H1 (cell line): ENCODE measurements around the gene KCTD17. TPM values are rescaled to one million over a fixed set of nuclear protein-coding genes. Genes with fewer than 3 reads are reported as not detected.
A peak's percentile ranks its signal among the peaks of the same experiment; 100 is the strongest.

Experiments used
- CTCF ChIA-PET: fragments of 300-600 bp; sonication (Branson Sonifier 250); formaldehyde crosslinking; loops from one replicate; lab custom pipeline; 2021; ENCODE audit not compliant: partially characterized antibody; lab: Charles Lee
- POLR2A ChIA-PET: fragments of 300-600 bp; sonication (Branson Sonifier 250); formaldehyde crosslinking; loops from one replicate; lab custom pipeline; 2021; ENCODE audit warnings: inconsistent platforms; ENCODE audit not compliant: partially characterized antibody; lab: Charles Lee
- DNase-seq, 2 experiments: peaks; one replicate each; pipeline versions ENCODE4 v3.0.0 to v3.0.0-alpha.2; 2010 to 2022; ENCODE audit warnings: low spot score in 2 of 2, low read depth in 1 of 2, mixed read lengths in 1 of 2
- FAIRE-seq: peaks from 2 replicates; lab custom pipeline; 2011; peaks lifted over from hg19 to GRCh38; lab: Jason Lieb, UNC
- H2AFZ ChIP-seq: 2 replicates; pipeline ENCODE4 v1.8.1; 2012; ENCODE audit warnings: low read length, inconsistent platforms
- H2AK5ac ChIP-seq: 2 replicates; pipeline ENCODE4 v1.6.1; 2013; ENCODE audit warnings: low read depth, low read length
- H2BK120ac ChIP-seq: replicated peaks from 2 replicates; pipeline ENCODE3; 2013; ENCODE audit warnings: low read depth, low read length, inconsistent platforms
- H2BK12ac ChIP-seq: 2 replicates; pipeline ENCODE4 v1.6.1; 2013; ENCODE audit warnings: low read depth, low read length
- H2BK15ac ChIP-seq: 2 replicates; pipeline ENCODE4 v1.6.1; 2013; ENCODE audit warnings: low read length
- H2BK20ac ChIP-seq: 2 replicates; pipeline ENCODE4 v1.6.1; 2013; ENCODE audit warnings: low read length
- H2BK5ac ChIP-seq: 2 replicates; pipeline ENCODE4 v1.6.1; 2013; ENCODE audit warnings: low read depth, low read length
- H3K14ac ChIP-seq: 2 replicates; pipeline ENCODE4 v1.6.1; 2013; ENCODE audit warnings: inconsistent platforms; ENCODE audit not compliant: insufficient read length
- H3K18ac ChIP-seq: 2 replicates; pipeline ENCODE4 v1.6.1; 2013; ENCODE audit warnings: low read length; ENCODE audit errors: extremely low read depth
- H3K23ac ChIP-seq: 2 replicates; pipeline ENCODE4 v1.6.1; 2013; ENCODE audit warnings: inconsistent platforms; ENCODE audit not compliant: insufficient read length
- H3K23me2 ChIP-seq: 2 replicates; pipeline ENCODE4 v1.6.1; 2013; ENCODE audit warnings: low read depth, low read length
- H3K27ac ChIP-seq: 2 replicates; pipeline ENCODE4 v1.6.1; 2011; ENCODE audit warnings: low read depth, low read length, inconsistent platforms
- H3K27me3 ChIP-seq, 4 experiments: replicated peaks in 1 of 4; 1 replicate in 1 of 4; 2 replicates in 3 of 4; pipeline versions ENCODE4 v1.6.1 to v1.8.1; 2011 to 2013; ENCODE audit warnings: low read length in 3 of 4, mild to moderate bottlenecking in 3 of 4, inconsistent platforms in 2 of 4, mixed read lengths in 2 of 4, moderate library complexity in 1 of 4; ENCODE audit not compliant: control insufficient read depth in 3 of 4, insufficient read depth in 3 of 4; ENCODE audit errors: extremely low read depth in 1 of 4
- H3K36me3 ChIP-seq, 4 experiments: 2 replicates each; pipeline versions ENCODE4 v1.6.1 to v1.8.1; 2011 to 2013; ENCODE audit warnings: mild to moderate bottlenecking in 4 of 4, low read length in 3 of 4, moderate library complexity in 2 of 4, control low read depth in 1 of 4, inconsistent platforms in 1 of 4; ENCODE audit not compliant: insufficient read depth in 4 of 4, control insufficient read depth in 2 of 4
- H3K4ac ChIP-seq: replicated peaks from 2 replicates; pipeline ENCODE3; 2013; ENCODE audit warnings: low read length, low read depth, mixed read lengths, inconsistent platforms; ENCODE audit not compliant: insufficient read length
- H3K4me1 ChIP-seq, 4 experiments: replicated peaks in 1 of 4; 1 replicate in 1 of 4; 2 replicates in 3 of 4; pipeline versions ENCODE4 v1.6.1 to v1.8.1; 2011 to 2013; ENCODE audit warnings: low read length in 3 of 4, inconsistent platforms in 2 of 4, mixed read lengths in 1 of 4; ENCODE audit not compliant: insufficient read depth in 4 of 4, control insufficient read depth in 3 of 4
- H3K4me2 ChIP-seq, 2 experiments: 2 replicates each; pipeline versions ENCODE4 v1.6.1 to v1.8.1; 2011 to 2013; ENCODE audit warnings: low read depth in 2 of 2, low read length in 2 of 2, control low read depth in 1 of 2, inconsistent platforms in 1 of 2, mild to moderate bottlenecking in 1 of 2; ENCODE audit not compliant: insufficient read depth in 1 of 2
- H3K4me3 ChIP-seq, 4 experiments: fragments of 200-600, 300-600 bp in 1 of 4; sonication (generic), shearing (Covaris generic), sonication (Bioruptor Twin) in 1 of 4; 2 replicates each; pipeline versions ENCODE4 v1.5.1 to v1.8.1; 2011 to 2016; ENCODE audit warnings: low read length in 4 of 4, low read depth in 3 of 4, control low read depth in 2 of 4, inconsistent platforms in 2 of 4, mild to moderate bottlenecking in 2 of 4, mixed read lengths in 1 of 4, moderate library complexity in 1 of 4; ENCODE audit not compliant: insufficient read depth in 2 of 4; ENCODE audit errors: extremely low read depth in 1 of 4
- H3K56ac ChIP-seq: replicated peaks from 2 replicates; pipeline ENCODE3; 2013; ENCODE audit warnings: low read depth, mild to moderate bottlenecking, mixed read lengths, low read length, inconsistent platforms; ENCODE audit not compliant: insufficient read length
- H3K79me1 ChIP-seq: 2 replicates; pipeline ENCODE4 v1.6.1; 2013; ENCODE audit warnings: low read depth, low read length, control low read depth
- H3K79me2 ChIP-seq, 2 experiments: 2 replicates each; pipeline versions ENCODE4 v1.6.1 to v1.8.1; 2012 to 2013; ENCODE audit warnings: low read length in 2 of 2, mild to moderate bottlenecking in 2 of 2, inconsistent platforms in 1 of 2; ENCODE audit not compliant: insufficient read depth in 2 of 2, control insufficient read depth in 1 of 2
- H3K9ac ChIP-seq, 4 experiments: replicated peaks in 1 of 4; 1 replicate in 1 of 4; 2 replicates in 3 of 4; pipeline versions ENCODE4 v1.6.1 to v1.8.1; 2011 to 2013; ENCODE audit warnings: low read depth in 3 of 4, low read length in 3 of 4, control low read depth in 2 of 4, mild to moderate bottlenecking in 2 of 4, moderate library complexity in 2 of 4, inconsistent platforms in 1 of 4; ENCODE audit errors: extremely low read depth in 1 of 4
- H3K9me3 ChIP-seq, 2 experiments: 2 replicates each; pipeline versions ENCODE4 v1.6.1 to v1.8.1; 2012 to 2013; ENCODE audit warnings: mild to moderate bottlenecking in 2 of 2, moderate library complexity in 2 of 2, control low read depth in 1 of 2, inconsistent platforms in 1 of 2, low read depth in 1 of 2, low read length in 1 of 2, mixed read lengths in 1 of 2; ENCODE audit not compliant: insufficient read depth in 2 of 2
- H4K20me1 ChIP-seq, 2 experiments: replicated peaks in 1 of 2; 2 replicates each; pipeline versions ENCODE3 to v1.8.1; 2011 to 2013; ENCODE audit warnings: inconsistent platforms in 2 of 2, low read length in 2 of 2, mild to moderate bottlenecking in 1 of 2; ENCODE audit not compliant: insufficient read depth in 2 of 2, control insufficient read depth in 1 of 2
- H4K5ac ChIP-seq: 2 replicates; pipeline ENCODE4 v1.6.1; 2013; ENCODE audit warnings: low read length, low read depth, mixed read lengths, inconsistent platforms; ENCODE audit not compliant: insufficient read length
- H4K8ac ChIP-seq: 2 replicates; pipeline ENCODE4 v1.8.0; 2013; ENCODE audit warnings: mild to moderate bottlenecking, moderate library complexity, low read length, inconsistent platforms; ENCODE audit not compliant: insufficient read depth; ENCODE audit errors: extremely low read depth
- H4K91ac ChIP-seq: replicated peaks from 2 replicates; pipeline ENCODE3; 2013; ENCODE audit warnings: low read length, mixed read lengths, inconsistent platforms; ENCODE audit not compliant: insufficient read length
- HDAC6 ChIP-seq: IDR thresholded peaks from one replicate; pipeline ENCODE4 v1.7.1; 2012; ENCODE audit warnings: low read depth, mild to moderate bottlenecking, inconsistent platforms, low read length, moderate library complexity
- RAD21 ChIP-seq, 2 experiments: IDR thresholded peaks in 1 of 2; conservative IDR thresholded peaks in 1 of 2; 2 replicates each; pipeline ENCODE4 v1.6.1; 2011; ENCODE audit warnings: low read depth in 2 of 2, low read length in 2 of 2, improper control_type of control experiment in 1 of 2, inconsistent platforms in 1 of 2, mild to moderate bottlenecking in 1 of 2, moderate library complexity in 1 of 2
- WGBS, 2 experiments: shearing (Covaris generic) in 1 of 2; methylation state at CpG; one replicate each; pipeline versions ENCODE4 v1.1.6 to v1.1.7; 2013 to 2015; ENCODE audit warnings: low lambda C conversion rate in 2 of 2, mixed read lengths in 2 of 2, inconsistent platforms in 1 of 2, low coverage in 1 of 2, missing lambda C conversion rate in 1 of 2; ENCODE audit not compliant: insufficient replicate concordance in 2 of 2, insufficient coverage in 1 of 2, insufficient read length in 1 of 2; ENCODE audit errors: extremely low coverage in 1 of 2, missing lambda C conversion rate in 1 of 2; 5-methylcytosine and 5-hydroxymethylcytosine counted together
- polyA plus RNA-seq, 7 experiments: library from polyadenylated mRNA; depleted of rRNA in 3 of 7; stranded (reverse) in 5 of 7; unstranded in 2 of 7; fragments of >200 nt in 5 of 7; fragments of 200-250 nt in 2 of 7; gene quantifications; 1 replicate in 5 of 7; 2 replicates in 1 of 7; 4 replicates in 1 of 7; pipeline versions ENCODE4 v1.2.1 to v1.2.3, GENCODE V29; 2011 to 2013; ENCODE audit warnings: missing spikeins in 2 of 7, mixed read lengths in 2 of 7
- total RNA-seq: library from RNA; stranded (reverse); fragmentation: NEBNext Ultra II Directional; extraction: Animal tissue kit (Norgen Biotek cat#: 25700); gene quantifications from 2 replicates; pipeline ENCODE4 v1.2.1, GENCODE V29; 2021
- TF ChIP-seq, protein P1 (sequence below), 3 experiments: IDR thresholded peaks; 1 replicate in 2 of 3; 2 replicates in 1 of 3; pipeline versions ENCODE4 v1.5.1 to v1.6.1; 2011; ENCODE audit warnings: low read length in 3 of 3, mild to moderate bottlenecking in 3 of 3, inconsistent platforms in 2 of 3, low read depth in 1 of 3, moderate library complexity in 1 of 3; ENCODE audit not compliant: insufficient read depth in 1 of 3; ENCODE audit errors: control extremely low read depth in 1 of 3

The KCTD17 gene
- total and polyA plus RNA-seq, 2 of the 8 experiments (the other 6 are each of a cell fraction or from before 2014, with no cell fraction given): 39.4 to 44.0 TPM

DNA sequence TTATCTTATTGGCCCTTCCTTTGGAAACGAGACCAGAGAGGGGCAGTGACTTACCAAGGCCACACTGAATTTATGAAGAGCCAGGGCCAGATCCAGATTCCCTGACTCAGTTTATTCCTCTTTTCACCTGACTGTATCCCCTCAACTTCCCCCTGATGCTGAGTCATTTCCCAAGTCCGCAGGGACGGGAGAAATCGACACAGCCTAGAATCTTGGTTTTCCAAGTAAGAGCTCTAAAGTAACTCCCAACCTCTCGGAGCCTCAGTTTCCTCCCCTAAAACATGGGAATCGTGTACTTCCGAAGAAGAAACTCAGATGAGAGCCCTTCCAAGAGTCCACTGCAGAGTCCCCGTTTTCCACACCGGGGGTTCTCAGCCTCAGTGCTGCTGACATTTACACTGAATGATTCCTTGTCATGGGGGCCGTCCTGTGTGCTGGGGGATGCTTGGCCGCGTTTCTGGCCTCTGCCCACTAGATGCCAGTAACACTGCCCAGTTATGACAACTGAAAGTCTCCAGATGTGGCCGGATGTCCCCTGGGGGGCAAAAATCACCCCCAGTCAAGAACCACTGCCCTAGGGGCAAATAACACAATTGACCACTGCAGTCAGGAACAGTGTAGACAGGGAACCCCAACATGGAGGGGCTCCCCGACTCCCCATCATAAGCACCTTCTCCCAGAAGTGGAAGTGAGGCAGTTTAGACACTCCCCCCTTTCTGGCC lies 20.8 kb upstream of the KCTD17 start:
- Histone ChIP-seq H3K27ac (no peak overlapping the region), H3K4me3 (no peak overlapping the region), H3K27me3 (no peaks in the 10 kb centered on the region), H3K23me2 (no peaks in the 10 kb centered on the region), H4K20me1 (peaks cover 4 to 14% of the 10 kb centered on the region in 2 experiments), H2BK20ac (no peak overlapping the region), H3K79me1 (no peaks in the 10 kb centered on the region), H3K18ac (no peak overlapping the region), H2BK5ac (no peak overlapping the region), H3K79me2 (no peaks in the 10 kb centered on the region), H3K9ac (no peak overlapping the region), H2BK120ac (no peak overlapping the region), H3K36me3 (peaks cover 0 to 36% (median 11%) of the 10 kb centered on the region in 4 experiments; a peak in 7 of 8 replicates), H4K91ac (no peak overlapping the region), H2BK15ac (no peak overlapping the region), H3K4me2 (no peak overlapping the region), H3K4ac (no peak overlapping the region), H4K8ac (no peak overlapping the region), H3K4me1 (peaks cover 0 to 11% (median 6%) of the 10 kb centered on the region in 4 experiments; a peak in 5 of 7 replicates), H2BK12ac (no peak overlapping the region), H2AK5ac (no peak overlapping the region), H3K14ac (no peak overlapping the region), H3K23ac (no peak overlapping the region), H4K5ac (no peak overlapping the region), H3K56ac (no peak overlapping the region), H2AFZ (no peak overlapping the region), H3K9me3 (no peaks in the 10 kb centered on the region)
- TF ChIP-seq, protein P1, sequence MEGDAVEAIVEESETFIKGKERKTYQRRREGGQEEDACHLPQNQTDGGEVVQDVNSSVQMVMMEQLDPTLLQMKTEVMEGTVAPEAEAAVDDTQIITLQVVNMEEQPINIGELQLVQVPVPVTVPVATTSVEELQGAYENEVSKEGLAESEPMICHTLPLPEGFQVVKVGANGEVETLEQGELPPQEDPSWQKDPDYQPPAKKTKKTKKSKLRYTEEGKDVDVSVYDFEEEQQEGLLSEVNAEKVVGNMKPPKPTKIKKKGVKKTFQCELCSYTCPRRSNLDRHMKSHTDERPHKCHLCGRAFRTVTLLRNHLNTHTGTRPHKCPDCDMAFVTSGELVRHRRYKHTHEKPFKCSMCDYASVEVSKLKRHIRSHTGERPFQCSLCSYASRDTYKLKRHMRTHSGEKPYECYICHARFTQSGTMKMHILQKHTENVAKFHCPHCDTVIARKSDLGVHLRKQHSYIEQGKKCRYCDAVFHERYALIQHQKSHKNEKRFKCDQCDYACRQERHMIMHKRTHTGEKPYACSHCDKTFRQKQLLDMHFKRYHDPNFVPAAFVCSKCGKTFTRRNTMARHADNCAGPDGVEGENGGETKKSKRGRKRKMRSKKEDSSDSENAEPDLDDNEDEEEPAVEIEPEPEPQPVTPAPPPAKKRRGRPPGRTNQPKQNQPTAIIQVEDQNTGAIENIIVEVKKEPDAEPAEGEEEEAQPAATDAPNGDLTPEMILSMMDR (IDR thresholded peaks at IDR 0.05; ENCODE audit: control extremely low read depth in 1 of 3, insufficient read depth in 1 of 3, low read depth in 1 of 3, low read length in 3 of 3): peak; percentile 34 to 46 (median 44); a peak in 3 of 4 replicates
- TF ChIP-seq HDAC6: no peak
- TF ChIP-seq RAD21 (IDR thresholded peaks at IDR 0.05 in 1 of 2, conservative IDR thresholded peaks at IDR 0.05 in 1 of 2; ENCODE audit: low read depth in 2 of 2, low read length in 2 of 2): peak; percentile 20 to 38; a peak in 3 of 4 replicates
- 83% methylated on average over 14 of the region's 14 CpGs; no CpG with 5 or more reads in 1 of the 2 experiments for WGBS, 2 experiments
- DNase-seq (peak in 1 of 2 experiments; percentile 56), FAIRE-seq (no peak)
- POLR2A ChIA-PET: interaction anchor here (1.2 to 5.0 kb wide), 4 partner anchors 12 to 70 kb away, joined by 3 to 33 read pairs (median 8); partner anchors contain the start of genes MPST and TST
- CTCF ChIA-PET: interaction anchor here (0.6 to 5.7 kb wide), 18 partner anchors 9 to 322 kb away, joined by 3 to 56 read pairs (median 4); partner anchors contain the start of genes MPST and TST
